DMS 273 treated with DMSO at 0.1 percent for 48 hours (cell line): ENCODE data around the gene GPN1.
"Not testable (repeated sequence)": the region's sequence is repeated elsewhere in the genome, so short reads cannot be mapped to it uniquely, and the experiment has no call there.

ENCODE experiments used
- DNase-seq: peaks from one replicate; lab custom pipeline; 2025; lab: John Stamatoyannopoulos, UW

Gene GPN1

DNA sequence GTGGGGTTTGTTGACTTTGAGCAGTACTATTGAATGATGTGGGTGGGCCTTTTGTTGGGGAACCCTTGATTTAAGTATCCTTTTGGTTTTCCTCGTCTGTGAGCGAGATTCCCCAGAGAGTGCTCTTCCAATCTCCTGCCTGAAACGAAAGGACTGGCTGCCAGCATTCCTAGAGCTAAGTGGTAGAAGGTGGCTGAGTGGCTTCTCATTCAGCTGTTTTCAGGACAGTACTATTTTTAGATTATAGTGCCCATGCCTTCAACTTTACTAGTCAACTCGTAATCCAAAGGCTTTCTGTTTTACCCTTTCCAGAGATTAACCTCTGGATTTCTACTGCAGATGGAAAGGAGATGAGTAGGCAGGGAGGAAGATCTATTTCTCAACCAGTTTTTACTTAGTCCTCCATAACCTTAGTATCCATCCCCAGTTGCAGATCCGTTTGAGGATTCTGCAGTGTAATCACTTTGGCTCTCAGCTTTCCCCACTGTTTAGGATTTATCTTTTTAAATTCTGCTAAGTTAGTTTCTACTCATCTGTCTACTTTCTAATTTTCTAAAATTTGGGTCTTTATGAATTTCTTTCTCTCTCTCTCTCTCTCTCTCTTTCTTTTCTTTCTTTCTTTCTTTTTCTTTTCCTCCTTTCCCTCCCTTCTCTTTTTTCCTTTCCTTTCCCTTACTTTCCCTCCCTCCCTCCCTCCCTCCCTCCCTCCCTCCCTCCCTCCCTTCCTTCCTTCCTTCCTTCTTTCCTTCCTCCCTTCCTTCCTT, 44.1 kb downstream of the GPN1 start:
- DNase-seq, result no peak

DNA sequence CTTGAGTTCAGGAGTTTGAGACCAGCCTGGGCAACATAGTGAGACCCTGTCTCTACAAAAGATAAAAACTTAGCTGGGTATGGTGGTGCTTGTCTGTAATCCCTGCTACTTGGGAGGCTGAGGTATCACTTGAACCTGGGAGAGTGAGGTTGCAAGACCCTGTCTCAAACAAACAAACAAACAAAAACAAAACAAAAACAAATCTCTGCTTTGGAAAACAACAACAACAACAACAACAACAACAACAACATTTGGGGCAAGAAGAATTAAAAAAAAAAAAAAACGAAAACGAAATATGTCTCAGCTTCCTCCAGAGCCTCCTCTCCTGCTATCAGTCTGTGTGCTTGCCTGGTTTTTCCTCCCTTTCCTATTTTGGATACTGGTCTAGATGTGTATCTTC, 51.7 kb downstream of the GPN1 start:
- no peak for DNase-seq

DNA sequence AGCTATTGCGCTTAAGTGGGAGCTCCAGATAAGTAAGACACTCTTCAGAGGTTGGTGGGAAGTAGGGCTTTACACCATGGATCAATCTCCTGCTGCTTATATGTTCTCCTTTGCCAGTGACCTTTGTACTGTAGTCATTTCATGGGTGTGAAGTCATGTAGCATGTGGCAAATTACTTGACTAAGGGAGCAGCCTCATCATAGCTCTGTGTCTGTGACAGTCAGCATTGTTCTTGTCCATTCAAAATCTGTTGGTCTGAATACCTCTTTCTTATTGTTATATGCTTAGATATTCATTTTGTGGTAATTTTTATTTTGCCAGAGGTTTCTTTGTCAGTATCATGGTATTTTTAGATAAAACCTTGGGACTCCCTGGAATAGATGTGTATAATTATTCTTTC, 53.0 kb downstream of the GPN1 start:
- no peak for DNase-seq

DNA sequence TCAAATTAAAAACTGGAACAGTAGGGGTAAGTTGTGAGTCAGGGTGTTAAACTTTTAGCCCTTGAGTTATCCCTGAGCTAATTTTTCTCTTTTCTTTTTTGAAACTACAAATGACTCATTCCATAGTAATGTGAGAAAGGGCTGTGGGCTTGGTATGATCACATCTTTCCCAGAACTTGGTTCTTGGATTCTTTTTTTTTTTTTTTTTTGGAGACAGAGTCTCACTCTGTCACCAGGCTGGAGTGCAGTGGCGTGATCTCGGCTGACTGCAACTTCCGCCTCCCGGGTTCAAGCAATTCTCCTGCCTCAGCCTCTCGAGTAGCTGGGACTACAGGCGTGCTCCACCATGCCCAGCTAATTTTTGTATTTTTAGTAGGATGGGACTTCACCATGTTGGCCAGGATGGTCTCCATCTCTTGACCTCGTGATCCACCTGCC, 53.5 kb downstream of the GPN1 start:
- DNase-seq, result not testable (repeated sequence)

DNA sequence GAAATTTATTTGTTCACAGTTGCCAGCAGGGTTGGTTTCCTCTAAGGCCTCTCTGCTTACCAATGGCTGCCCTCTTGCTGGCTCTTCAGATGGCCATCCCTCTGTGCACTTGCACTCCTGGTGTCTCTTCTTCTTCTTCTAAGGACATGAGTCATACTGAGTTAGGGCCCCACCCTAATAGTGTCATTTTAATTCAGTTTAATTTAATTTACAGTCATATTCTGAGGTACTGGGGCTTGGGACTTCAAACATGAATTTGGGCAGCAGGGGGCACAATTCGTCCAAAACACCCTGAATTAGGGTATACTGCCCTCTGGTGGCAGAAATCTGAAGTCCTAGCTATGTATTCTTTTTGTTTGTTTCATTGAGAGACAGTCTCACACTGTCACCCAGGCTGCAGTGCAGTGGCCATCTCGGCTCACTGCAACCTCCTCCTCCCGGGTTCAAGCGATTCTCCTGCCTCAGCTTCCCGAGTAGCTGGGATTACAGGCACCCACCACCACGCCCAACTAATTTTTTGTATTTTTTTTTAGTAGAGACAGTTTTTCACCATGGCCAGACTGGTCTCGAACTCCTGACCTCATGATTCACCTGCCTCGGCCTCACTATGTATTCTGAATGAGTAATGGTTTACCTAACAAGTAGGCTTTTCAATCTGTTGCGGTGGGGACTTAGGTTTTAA, 54.7 kb downstream of the GPN1 start:
- DNase-seq, result peak; percentile 73

DNA sequence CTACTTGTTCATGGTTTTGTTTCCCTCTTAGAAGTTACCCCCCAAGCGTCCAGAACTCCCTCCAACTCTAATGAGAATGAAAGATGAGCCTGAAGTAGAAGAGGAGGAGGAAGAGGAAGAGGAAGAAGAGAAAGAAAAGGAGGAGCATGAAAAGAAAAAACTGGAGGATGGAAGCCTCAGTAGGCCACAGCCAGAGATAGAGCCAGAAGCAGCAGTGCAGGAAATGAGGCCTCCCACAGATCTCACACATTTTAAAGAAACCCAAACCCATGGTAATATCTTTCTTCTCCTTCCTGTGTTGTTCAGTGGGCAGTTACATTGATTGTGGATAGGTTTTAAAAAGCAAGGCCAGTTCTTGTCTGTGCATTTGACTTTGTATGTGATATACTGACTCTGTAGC, 56.2 kb downstream of the GPN1 start:
- not testable (repeated sequence) for DNase-seq

DNA sequence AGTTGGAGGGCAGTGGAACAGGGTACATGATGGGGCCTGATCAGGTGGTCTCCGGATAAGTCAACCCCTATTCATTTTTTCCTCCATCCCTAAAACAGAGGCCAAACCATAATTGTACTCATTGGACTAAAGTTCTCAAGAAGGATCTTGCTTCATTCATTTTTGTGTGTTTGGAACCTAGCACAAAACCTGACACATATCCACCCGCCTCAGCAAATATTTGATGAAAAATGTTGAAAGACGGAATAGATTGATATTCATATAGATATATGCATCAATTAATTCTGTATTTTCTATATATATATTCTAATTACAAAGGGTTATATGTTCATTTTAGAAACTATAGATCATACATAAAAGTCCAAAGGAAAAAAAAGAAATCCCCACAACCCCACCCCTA, 56.7 kb downstream of the GPN1 start:
- DNase-seq, result no peak

DNA sequence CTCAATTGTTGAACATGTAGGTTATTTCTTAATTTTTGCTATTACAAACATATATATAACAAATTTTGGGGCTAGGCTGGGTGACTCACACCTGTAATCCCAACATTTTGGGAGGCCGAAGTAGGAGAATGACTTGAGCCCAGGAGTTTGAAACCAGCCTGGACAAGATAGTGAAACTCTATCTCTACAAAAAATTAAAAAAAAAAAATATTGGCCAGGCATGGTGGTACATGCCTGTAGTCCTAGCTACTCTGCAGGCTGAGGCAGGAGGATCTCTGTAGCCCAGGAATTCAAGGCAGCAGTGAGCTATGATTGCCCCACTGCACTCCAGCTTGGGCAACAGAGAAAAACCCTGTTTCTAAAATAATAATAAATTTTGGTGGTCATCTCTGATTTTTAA, 58.4 kb downstream of the GPN1 start:
- DNase-seq, result no peak

DNA sequence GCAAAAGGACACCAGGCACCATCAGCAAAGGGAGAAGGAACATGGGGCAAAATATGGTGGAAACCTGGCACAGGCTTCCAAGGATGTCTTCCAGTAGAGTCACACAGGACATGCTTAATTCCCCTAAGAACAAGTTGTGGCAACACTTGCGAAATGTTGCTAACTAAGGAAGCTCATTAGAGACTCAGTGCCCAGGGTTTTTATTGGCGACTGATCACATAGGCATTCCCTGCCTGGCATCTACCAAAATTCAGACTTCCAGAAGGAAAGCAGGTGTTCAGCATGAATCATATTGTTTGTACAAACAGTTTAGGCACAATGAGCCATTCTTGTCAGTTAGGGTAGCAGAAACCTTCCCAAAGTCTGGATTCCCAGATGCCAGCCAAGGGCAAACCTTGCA, 60.6 kb downstream of the GPN1 start:
- no peak for DNase-seq

DNA sequence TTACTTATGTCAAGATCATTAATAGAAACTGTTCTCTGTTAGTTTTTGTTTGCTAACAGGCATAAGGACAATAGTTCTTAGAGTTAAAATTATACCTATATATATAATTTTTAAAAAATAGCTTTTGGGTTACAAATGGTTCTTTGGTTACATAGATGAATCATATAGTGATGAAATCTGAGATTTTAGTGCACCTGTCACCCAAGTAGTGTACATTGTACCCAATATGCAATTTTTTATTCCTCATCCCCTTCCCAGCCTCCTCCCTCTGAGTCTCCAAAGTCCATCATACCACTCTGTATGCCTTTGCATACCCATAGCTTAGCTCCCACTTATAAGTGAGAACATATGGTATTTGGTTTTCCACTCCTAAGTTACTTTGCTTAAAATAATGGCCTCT, 61.2 kb downstream of the GPN1 start:
- no peak for DNase-seq

DNA sequence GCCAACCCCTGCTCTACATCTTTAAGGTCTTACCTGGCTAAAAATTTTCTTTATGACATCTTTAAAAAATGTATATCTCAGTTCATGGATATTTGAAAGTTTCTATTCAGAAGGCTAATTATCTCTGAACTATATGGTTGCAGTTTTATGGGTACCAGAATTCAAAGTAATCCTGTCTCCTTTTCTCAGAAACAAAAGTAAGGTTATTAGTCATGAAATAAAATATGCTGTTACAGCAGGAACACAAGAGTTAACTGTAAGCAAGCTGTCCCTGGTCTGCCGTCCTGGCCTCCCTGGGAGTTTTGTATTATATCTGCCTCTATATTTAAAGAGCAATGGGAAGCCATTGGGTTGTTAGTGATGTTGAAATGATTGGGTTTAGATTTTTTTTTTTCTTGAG, 68.8 kb downstream of the GPN1 start:
- DNase-seq, result no peak
